A673 (cell line): ENCODE data around the gene ZNF322. TPM values are rescaled to one million over a fixed set of nuclear protein-coding genes. Genes with fewer than 3 reads are reported as not detected.

ENCODE experiments used
- BruUV-seq: library from RNA; stranded (reverse); fragments of 400-500 nt; replicated peaks from 2 replicates; lab custom pipeline; 2021; lab: Mats Ljungman, UMichigan
- CTCF ChIA-PET: fragments of 300-600 bp; sonication (Branson Sonifier 250); formaldehyde crosslinking; loops from one replicate; lab custom pipeline; 2022; ENCODE audit warnings: antibody characterized with exemption; lab: Charles Lee
- POLR2A ChIA-PET: fragments of 300-600 bp; sonication (Branson Sonifier 250); formaldehyde crosslinking; loops from one replicate; lab custom pipeline; 2022; ENCODE audit warnings: antibody characterized with exemption; ENCODE audit not compliant: low non-redundant PET; lab: Charles Lee
- DNase-seq: peaks from one replicate; pipeline ENCODE4 v3.0.0-alpha.2; 2015; ENCODE audit warnings: low spot score
- H3K27ac ChIP-seq: fragments of 200-600 bp; sonication (generic); 2 replicates; pipeline ENCODE4 v1.5.1; 2016; ENCODE audit warnings: mixed run types, low read depth, mild to moderate bottlenecking, mixed read lengths, antibody characterized with exemption, low read length; ENCODE audit not compliant: poor library complexity, severe bottlenecking
- H3K27me3 ChIP-seq: fragments of 200-600 bp; sonication (generic); replicated peaks from 2 replicates; pipeline ENCODE4 v1.6.1; 2017; ENCODE audit warnings: mixed run types, low read depth, mild to moderate bottlenecking, mixed read lengths, antibody characterized with exemption, low read length; ENCODE audit not compliant: insufficient read depth, poor library complexity
- H3K36me3 ChIP-seq: fragments of 200-600 bp; sonication (generic); 2 replicates; pipeline ENCODE4 v1.6.1; 2016; ENCODE audit warnings: mixed run types, mild to moderate bottlenecking, mixed read lengths, antibody characterized with exemption, low read length; ENCODE audit not compliant: insufficient read depth, poor library complexity, severe bottlenecking
- H3K4me1 ChIP-seq: fragments of 200-600 bp; sonication (generic); 2 replicates; pipeline ENCODE4 v1.6.1; 2017; ENCODE audit warnings: mixed run types, mild to moderate bottlenecking, mixed read lengths, antibody characterized with exemption, low read length; ENCODE audit not compliant: insufficient read depth, poor library complexity, severe bottlenecking
- H3K4me3 ChIP-seq: fragments of 200-600 bp; sonication (generic); 2 replicates; pipeline ENCODE4 v1.5.1; 2016; ENCODE audit warnings: low read depth, mixed run types, mild to moderate bottlenecking, mixed read lengths, low read length; ENCODE audit not compliant: poor library complexity, severe bottlenecking
- H3K9me3 ChIP-seq: fragments of 200-600 bp; sonication (generic); 2 replicates; pipeline ENCODE4 v1.6.1; 2016; ENCODE audit warnings: mixed run types, low read depth, mild to moderate bottlenecking, mixed read lengths, antibody characterized with exemption, low read length; ENCODE audit not compliant: poor library complexity, severe bottlenecking
- CTCF ChIP-seq: fragments of 300-800, 200-600 bp; sonication (generic); conservative IDR thresholded peaks from 2 replicates; pipeline ENCODE4 v1.5.1; 2017; ENCODE audit warnings: low read depth, mild to moderate bottlenecking, antibody characterized with exemption, low read length, moderate library complexity, mixed read lengths
- EZH2 ChIP-seq: fragments of 200-600 bp; sonication (generic); IDR thresholded peaks from 2 replicates; pipeline ENCODE4 v1.6.1; 2017; ENCODE audit warnings: borderline replicate concordance, low read depth, mild to moderate bottlenecking, mixed read lengths, antibody characterized with exemption, low read length; ENCODE audit not compliant: poor library complexity, severe bottlenecking
- intact Hi-C: fragments of 100-400 bp; cut with micrococcal nuclease; formaldehyde crosslinking; loops from one replicate; pipeline ENCODE4 v1.10.0; 2022; ENCODE audit not compliant: unreplicated experiment
- total RNA-seq: library from RNA; stranded (reverse); gene quantifications from 2 replicates; pipeline ENCODE4 v1.2.3, GENCODE V29; 2021

Gene ZNF322
- total RNA-seq, 1 experiment from 2014 or later, result 21.5 TPM

- CTCF ChIA-PET, result interaction anchor here (0.5 to 2.0 kb wide), 15 partner anchors 11 to 570 kb away, joined by 3 to 33 read pairs (median 5); no protein-coding TSS in a partner anchor
- no peaks in the 10 kb centered on the region for H3K27me3 ChIP-seq
- DNase-seq, result peak; percentile 96
- intact Hi-C loops, result loop anchor here (1.0 to 2.0 kb wide), 4 partner anchors 19 to 421 kb away; no protein-coding TSS in a partner anchor
- H3K4me3 ChIP-seq, result peak overlapping the region; percentile 90
- H3K27ac ChIP-seq, result peak overlapping the region; percentile 82
- TF ChIP-seq CTCF (peak; percentile 98), EZH2 (no peak)
- no peaks in the 10 kb centered on the region for H3K9me3 ChIP-seq
- peaks cover 13% of the 10 kb centered on the region for H3K36me3 ChIP-seq
- H3K4me1 ChIP-seq, result peaks cover 7% of the 10 kb centered on the region
- no TSS peak for BruUV-seq
- POLR2A ChIA-PET, result no interaction called here
These were observed 63.8 kb downstream of the ZNF322 start for GRCh38 chr6:26595669-26596269.

- Histone ChIP-seq H3K36me3 (peaks cover 13% of the 10 kb centered on the region), H3K4me3 (peak overlapping the region; percentile 90), H3K9me3 (no peaks in the 10 kb centered on the region), H3K27me3 (no peaks in the 10 kb centered on the region), H3K27ac (peak overlapping the region; percentile 82), H3K4me1 (peaks cover 7% of the 10 kb centered on the region)
- intact Hi-C loops, result loop anchor here (1.0 to 2.0 kb wide), 3 partner anchors 18 to 420 kb away; no protein-coding TSS in a partner anchor
- peak; percentile 78 for DNase-seq
- ChIA-PET CTCF (interaction anchor here (0.7 to 2.0 kb wide), 15 partner anchors 10 to 569 kb away, joined by 3 to 33 read pairs (median 5); no protein-coding TSS in a partner anchor), POLR2A (interaction anchor here (0.6 kb wide), 2 partner anchors 26 to 1457 kb away, joined by 3 to 4 read pairs; no protein-coding TSS in a partner anchor)
- TF ChIP-seq EZH2 (no peak), CTCF (no peak)
- no TSS peak for BruUV-seq
These were observed 64.6 kb downstream of the ZNF322 start for GRCh38 chr6:26594730-26595632.

- Histone ChIP-seq H3K9me3 (no peaks in the 10 kb centered on the region), H3K27me3 (no peaks in the 10 kb centered on the region), H3K4me1 (peaks cover 7% of the 10 kb centered on the region), H3K36me3 (peaks cover 10% of the 10 kb centered on the region), H3K27ac (no peak overlapping the region), H3K4me3 (no peak overlapping the region)
- POLR2A ChIA-PET, result interaction anchor here (0.6 kb wide), 1 partner anchor 25 kb away, joined by 3 read pairs; no protein-coding TSS in a partner anchor
- no peak for DNase-seq
- BruUV-seq, result no TSS peak
- intact Hi-C loops, result loop anchor here (2.0 kb wide), 2 partner anchors 17 to 419 kb away; no protein-coding TSS in a partner anchor
- CTCF ChIA-PET, result no interaction called here
- TF ChIP-seq CTCF (no peak), EZH2 (no peak)
These were observed 65.4 kb downstream of the ZNF322 start for GRCh38 chr6:26594131-26594498.
